HG02642 (cell line): ENCODE results near the gene TRAPPC13.
A peak's percentile ranks its signal among the peaks of the same experiment; 100 is the strongest.
"Not testable (repeated sequence)": the region's sequence is repeated elsewhere in the genome, so short reads cannot be mapped to it uniquely, and the experiment has no call there.

Source experiments
- ATAC-seq: cut with Tn5 transposase; IDR thresholded peaks from one replicate; pipeline ENCODE4 v1.9.1; 2021; ENCODE audit warnings: mild to moderate bottlenecking; ENCODE audit not compliant: unreplicated experiment, poor library complexity

TRAPPC13 gene

DNA sequence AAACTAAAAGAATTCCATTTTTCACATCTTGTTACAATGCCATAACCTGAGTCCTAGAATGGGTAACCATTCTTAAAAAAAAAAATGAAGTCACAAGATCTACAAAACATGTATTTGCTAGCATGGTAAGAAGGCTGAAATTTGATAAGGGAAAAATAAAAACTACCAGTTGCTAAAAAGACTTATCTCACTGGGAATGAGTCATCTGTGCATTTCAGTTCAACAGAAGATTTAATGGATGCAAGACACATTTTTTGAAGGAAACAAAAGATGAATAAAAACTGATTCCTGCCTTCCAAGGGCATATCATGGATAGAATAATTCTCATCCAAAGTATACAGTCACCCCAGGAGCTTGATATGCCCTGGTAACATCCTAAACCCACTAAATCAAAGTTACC is 49.9 kb downstream of the TRAPPC13 start:
- no peak for ATAC-seq

DNA sequence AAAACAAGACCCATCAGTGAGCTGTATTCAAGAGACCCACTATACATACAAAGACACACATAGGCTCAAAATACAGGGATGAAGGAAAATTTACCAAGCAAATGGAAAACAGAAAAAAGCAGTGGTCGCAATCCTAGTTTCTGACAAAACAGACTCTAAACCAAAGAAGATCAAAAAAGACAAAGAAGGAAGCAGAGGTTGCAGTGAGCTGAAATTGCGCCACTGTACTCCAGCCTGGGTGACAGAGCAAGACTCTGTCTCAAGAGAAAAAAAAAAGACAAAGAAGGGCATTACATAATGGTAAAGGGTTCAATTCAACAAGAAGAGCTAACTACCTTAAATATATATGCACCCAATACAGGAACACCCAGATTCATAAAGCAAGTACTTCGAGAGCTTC is 51.2 kb downstream of the TRAPPC13 start:
- not testable (repeated sequence) for ATAC-seq

DNA sequence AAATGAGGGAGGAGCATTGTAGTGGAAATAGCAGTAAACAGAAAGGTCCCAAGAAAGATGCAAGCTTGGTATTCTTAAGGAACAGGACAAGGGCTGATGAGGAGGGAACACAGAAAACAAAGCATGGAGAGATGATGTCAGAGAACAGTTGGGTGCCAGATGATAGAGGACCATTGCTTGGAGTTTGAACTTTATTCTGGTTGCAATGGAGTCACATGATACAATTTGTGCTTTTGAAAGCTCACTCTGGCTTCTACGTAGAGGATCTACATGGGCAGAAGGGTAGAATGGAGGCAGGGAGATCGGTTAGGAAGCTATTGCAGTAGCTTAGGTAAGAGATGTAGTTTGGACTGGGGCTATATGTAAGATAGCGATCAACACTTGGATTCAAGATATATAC is 57.3 kb downstream of the TRAPPC13 start:
- ATAC-seq: no peak

DNA sequence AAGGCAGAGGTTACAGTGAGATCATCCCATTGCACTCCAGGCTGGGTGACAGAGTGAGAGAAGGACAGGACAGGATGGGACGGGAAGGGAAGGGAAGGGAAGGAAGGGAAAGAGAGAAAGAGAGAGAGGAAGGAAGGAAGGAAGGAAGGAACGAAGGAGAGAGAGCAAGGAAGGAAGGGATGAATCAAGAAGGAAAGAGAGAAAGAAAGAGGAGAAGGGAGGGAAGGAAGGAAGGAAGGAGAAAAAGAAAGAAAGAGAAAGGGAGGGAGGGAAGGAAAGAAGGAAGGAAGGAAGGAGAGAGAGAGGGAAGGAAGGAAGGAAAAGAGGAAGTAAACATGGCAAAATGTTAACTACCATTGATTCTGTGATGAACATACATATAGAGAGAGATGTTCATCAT is 68.3 kb downstream of the TRAPPC13 start:
- ATAC-seq: no peak

DNA sequence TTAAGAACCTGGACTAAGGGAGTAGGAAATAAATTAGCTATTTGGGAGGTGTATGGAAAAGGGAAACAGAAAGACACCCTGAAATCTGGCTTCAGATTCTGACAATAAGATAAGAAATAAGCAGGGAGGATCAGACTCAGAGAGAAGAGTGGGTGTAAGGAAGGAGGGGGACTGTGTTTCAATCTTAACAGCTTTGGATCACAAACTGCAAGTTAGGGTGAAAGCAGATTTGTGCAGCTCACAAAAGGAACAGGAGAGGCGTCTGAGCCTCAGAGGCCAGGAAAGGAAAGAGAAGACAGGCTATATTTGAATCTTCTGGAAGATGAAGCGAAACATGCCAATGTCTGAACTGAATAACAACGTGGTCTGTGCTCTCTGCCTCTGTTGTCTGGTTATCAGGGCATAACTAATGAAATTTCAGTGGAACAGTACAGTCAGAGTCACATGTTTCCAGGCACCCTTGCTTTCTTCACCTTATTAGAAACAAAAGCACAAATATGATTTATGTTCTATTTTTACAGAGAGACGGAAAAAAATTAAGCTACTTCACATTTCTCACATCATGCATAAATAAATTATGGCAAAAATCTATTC is 70.4 kb downstream of the TRAPPC13 start:
- peak; percentile 50 for ATAC-seq

DNA sequence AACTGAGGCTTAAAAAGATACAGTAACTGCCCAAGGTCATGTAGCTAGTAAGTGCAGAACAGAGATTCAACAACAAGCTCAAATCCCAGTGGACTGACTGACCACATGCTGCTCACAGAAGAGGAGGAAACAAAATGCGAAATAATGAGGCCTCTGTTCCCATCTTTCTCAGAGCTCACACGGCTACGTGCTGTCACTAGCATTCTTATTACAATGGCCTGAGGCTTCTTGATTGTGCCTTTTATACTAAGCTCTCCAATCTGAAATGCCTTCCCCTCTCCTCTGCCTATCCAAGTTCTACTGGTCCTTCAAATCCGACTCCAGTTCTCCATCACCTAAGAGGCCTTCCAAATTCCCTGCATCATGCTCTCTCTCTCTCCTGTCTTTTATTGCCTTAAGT is 71.1 kb downstream of the TRAPPC13 start:
- ATAC-seq: no peak

DNA sequence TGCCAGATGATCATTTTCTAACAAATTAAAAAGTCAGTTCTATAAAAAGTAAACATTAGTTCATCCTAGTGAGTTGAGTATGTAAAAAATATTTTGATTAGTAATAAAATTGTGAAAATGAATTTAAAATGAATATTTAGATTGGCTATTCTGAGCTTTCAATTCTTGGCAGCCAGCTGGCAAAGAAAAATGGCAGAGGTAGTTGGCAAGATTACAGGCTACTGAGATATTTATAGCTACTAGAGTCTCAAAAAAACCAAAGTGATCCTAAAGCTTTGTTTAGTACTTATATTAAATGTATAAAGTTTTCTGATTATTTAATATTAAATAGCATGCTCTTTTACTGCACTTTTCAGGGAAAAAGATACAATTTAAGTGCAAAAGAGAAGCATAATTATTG is 72.1 kb downstream of the TRAPPC13 start:
- ATAC-seq: no peak

DNA sequence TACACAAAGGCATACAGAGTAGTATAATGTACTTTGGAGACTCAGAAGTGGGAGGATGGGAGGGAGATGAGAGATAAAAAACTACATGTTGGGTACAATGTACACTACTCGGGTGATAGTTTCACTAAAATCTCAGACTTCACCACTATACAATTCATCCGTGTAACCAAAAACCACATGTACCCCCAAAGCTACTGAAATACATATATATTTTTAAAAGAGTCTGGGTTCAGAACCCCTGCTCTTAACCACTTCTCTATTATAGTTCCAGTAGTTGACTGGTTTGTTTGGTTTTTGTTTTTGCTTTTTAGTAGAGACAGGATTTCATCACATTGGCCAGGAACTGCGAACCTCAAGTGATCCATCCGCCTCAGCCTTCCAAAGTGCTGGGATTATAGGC is 74.5 kb downstream of the TRAPPC13 start:
- no peak for ATAC-seq

DNA sequence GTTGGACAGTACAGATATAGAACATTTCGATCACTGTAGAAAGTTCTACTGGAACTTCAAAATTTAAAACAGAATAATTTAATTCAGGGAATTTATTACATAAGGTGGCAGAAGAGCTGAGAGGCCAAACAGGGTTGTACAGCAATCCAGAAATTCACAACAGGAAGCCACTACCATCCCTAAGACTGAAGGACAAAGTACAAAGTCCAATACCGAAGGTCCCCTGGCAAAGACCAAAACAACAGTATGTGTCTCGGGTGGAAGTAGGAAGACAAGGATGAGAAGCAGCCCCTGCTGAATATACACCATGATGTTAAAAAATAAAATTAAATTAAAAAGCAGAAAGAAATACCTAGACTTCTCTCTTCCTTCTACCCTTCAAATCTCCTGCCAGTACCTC is 77.2 kb downstream of the TRAPPC13 start:
- no peak for ATAC-seq

DNA sequence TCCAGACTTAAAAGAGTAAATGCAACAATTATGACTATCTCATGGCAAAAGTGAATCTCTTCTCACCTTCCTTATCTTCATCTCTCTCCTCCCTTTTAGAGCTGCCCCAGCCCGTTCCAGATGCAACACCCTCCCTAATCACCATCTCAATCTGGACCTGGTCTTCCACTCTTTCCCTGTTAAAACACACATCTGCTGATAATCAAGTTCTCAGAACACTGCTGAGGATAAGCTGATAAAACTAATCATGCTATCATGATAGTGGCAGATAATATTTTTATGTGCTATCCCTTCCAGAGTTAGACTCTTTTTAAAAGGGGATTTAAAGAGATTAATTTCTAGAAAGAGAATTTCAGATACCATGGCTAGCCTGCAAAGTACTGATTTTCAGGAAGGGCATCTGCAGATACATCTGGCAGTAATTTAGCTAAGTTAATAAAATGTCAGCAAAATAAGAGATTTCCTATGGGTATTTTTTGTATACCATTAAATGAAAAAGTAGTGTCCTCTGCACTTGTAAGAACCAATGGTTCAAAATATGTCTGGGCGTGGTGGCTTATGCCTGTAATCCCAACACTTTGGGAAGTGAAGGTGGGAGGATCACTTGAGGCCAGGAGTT is 79.9 kb downstream of the TRAPPC13 start:
- no peak for ATAC-seq

DNA sequence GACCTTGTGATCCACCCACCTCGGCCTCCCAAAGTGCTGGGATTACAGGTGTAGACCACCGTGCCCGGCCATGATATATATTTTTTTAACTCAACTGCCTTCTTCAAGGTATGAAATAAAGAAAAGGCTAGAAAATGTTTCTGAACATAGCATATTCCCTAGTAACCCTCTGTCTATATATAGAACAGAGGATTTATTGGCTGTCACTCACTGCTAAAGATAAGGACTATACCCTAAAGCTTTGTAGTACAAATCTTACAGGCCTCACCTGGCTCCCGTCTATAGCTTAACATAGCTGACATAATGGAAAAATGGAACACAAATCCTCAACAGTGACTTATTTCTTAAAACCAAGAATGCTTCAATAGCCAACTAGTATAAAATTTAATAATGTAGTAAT is 82.8 kb downstream of the TRAPPC13 start:
- no peak for ATAC-seq

DNA sequence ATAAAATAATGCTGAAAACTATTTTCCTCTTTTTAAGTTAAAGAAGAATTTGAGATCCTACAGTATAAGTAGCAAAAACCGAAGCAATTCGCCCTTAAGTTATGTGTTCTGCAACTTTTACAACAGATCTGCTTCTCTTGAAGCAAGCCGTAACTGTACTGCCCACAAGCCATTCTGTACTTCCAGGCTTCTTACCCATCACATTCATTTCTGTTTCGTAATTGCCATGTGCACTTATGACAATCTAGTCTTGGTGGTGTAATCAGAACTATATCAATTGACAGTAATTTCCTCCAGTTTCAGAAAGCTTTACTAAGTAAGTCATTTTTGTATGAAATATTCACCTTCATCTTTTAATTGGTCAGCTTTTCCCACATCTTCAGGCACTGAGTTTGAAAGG is 83.3 kb downstream of the TRAPPC13 start:
- no peak for ATAC-seq
